ENCODE data around the gene HS3ST6.

GRCh38 chr16:1909561-1910231, 8.5 kb downstream of the HS3ST6 start:
- TF ChIP-seq CTCF (IDR thresholded peaks at IDR 0.05) (no peak), POLR2A (IDR thresholded peaks at IDR 0.05) (no peak)

All from Peyer's patch (tissue), 4 donors.